ENCODE results near the gene C6orf89. TPM values are rescaled to one million over a fixed set of nuclear protein-coding genes. Genes with fewer than 3 reads are reported as not detected.

C6orf89 gene
- total RNA-seq, 1 experiment from 2014 or later: 32.9 TPM

DNA sequence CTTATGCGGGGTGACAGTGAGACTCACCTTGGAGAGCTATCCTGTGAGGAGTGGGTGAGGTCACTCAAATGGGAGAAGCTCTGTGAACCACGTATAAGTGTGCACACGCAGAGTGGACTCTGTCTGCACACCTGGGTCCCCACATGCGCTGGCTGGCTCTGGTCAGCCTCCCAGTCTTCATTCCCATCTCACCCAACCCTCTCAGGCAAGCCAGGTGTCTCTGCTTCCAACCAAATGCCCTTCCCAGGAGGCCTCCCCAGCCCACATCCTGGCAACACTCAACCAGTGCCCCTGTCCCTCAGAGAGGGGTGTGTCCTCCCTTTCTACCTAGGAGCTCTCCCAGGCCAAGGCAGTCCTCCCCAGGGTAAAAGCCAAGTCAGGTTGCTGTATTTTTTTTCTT is 60.8 kb downstream of the C6orf89 start:
- POLR2A ChIA-PET: no interaction called here
- Histone ChIP-seq H3K27ac (ENCODE audit: low read depth, low read length) (no peak overlapping the region), H3K9me2 (ENCODE audit: insufficient read depth) (no peaks in the 10 kb centered on the region), H3K9me3 (ENCODE audit: control insufficient read depth in 1 of 2, insufficient read depth in 1 of 2, low read depth in 1 of 2, low read length in 2 of 2) (no peaks in the 10 kb centered on the region), H3K9ac (ENCODE audit: low read length) (no peak overlapping the region), H3K4me3 (replicated peaks in 1 of 2; ENCODE audit: low read depth in 1 of 2, low read length in 2 of 2) (no peak overlapping the region), H3K36me3 (ENCODE audit: control insufficient read depth in 1 of 2, insufficient read depth in 2 of 2, low read length in 2 of 2) (no peaks in the 10 kb centered on the region), H3K79me2 (ENCODE audit: insufficient read depth, low read length) (no peaks in the 10 kb centered on the region), H2AFZ (ENCODE audit: low read depth, low read length, poor library complexity, severe bottlenecking) (no peak overlapping the region), H3K4me1 (ENCODE audit: control insufficient read depth in 1 of 2, insufficient read depth in 2 of 2, low read length in 2 of 2) (peaks cover 4 to 39% of the 10 kb centered on the region in 2 experiments; a peak in 3 of 4 replicates), H3K4me2 (ENCODE audit: low read length) (no peak overlapping the region), H4K20me1 (ENCODE audit: insufficient read depth) (no peaks in the 10 kb centered on the region), H3K27me3 (ENCODE audit: insufficient read depth, low read length) (no peaks in the 10 kb centered on the region)
- intact Hi-C loops (cut with micrococcal nuclease): no loop called here
- no TSS peak for BruUV-seq (replicated peaks)
- ATAC-seq: no peak
- no peak for DNase-seq (ENCODE audit: low read depth, low spot score)
- RAD21 ChIA-PET (ENCODE audit: low non-redundant PET in 1 of 2, low total read pairs in 2 of 2, uncharacterized antibody in 2 of 2, unreplicated experiment in 2 of 2): no interaction called here
- CTCF ChIA-PET: no interaction called here
- no peak for TF ChIP-seq SP1 (IDR thresholded peaks at IDR 0.05; ENCODE audit: low read depth)
- no peak for TF ChIP-seq SIN3A (IDR thresholded peaks at IDR 0.05; ENCODE audit: low read depth)
- TF ChIP-seq ELF1 (IDR thresholded peaks at IDR 0.05; ENCODE audit: borderline replicate concordance, low read depth): no peak
- TF ChIP-seq, protein P1, sequence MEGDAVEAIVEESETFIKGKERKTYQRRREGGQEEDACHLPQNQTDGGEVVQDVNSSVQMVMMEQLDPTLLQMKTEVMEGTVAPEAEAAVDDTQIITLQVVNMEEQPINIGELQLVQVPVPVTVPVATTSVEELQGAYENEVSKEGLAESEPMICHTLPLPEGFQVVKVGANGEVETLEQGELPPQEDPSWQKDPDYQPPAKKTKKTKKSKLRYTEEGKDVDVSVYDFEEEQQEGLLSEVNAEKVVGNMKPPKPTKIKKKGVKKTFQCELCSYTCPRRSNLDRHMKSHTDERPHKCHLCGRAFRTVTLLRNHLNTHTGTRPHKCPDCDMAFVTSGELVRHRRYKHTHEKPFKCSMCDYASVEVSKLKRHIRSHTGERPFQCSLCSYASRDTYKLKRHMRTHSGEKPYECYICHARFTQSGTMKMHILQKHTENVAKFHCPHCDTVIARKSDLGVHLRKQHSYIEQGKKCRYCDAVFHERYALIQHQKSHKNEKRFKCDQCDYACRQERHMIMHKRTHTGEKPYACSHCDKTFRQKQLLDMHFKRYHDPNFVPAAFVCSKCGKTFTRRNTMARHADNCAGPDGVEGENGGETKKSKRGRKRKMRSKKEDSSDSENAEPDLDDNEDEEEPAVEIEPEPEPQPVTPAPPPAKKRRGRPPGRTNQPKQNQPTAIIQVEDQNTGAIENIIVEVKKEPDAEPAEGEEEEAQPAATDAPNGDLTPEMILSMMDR (IDR thresholded peaks at IDR 0.05 in 2 of 3, conservative IDR thresholded peaks at IDR 0.05 in 1 of 3; ENCODE audit: borderline replicate concordance in 1 of 3, insufficient read depth in 1 of 3, low read depth in 2 of 3, low read length in 2 of 3): no peak
- TF ChIP-seq, protein P2, sequence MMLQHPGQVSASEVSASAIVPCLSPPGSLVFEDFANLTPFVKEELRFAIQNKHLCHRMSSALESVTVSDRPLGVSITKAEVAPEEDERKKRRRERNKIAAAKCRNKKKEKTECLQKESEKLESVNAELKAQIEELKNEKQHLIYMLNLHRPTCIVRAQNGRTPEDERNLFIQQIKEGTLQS (IDR thresholded peaks at IDR 0.05): no peak
- TF ChIP-seq POLR2A (IDR thresholded peaks at IDR 0.05; ENCODE audit: borderline replicate concordance, extremely low read depth, insufficient read depth, insufficient read length): no peak
- TF ChIP-seq ZNF274 (IDR thresholded peaks at IDR 0.05; ENCODE audit: low read depth, low read length): no peak
- no peak for TF ChIP-seq FOSL1 (IDR thresholded peaks at IDR 0.05; ENCODE audit: low read depth)
- TF ChIP-seq RAD21 (IDR thresholded peaks at IDR 0.05; ENCODE audit: low read depth): no peak
- no peak for TF ChIP-seq EZH2phosphoT487 (IDR thresholded peaks at IDR 0.05; ENCODE audit: borderline replicate concordance)
- TF ChIP-seq ZFX (IDR thresholded peaks at IDR 0.05): no peak
- no peak for TF ChIP-seq CEBPB (IDR thresholded peaks at IDR 0.05; ENCODE audit: low read depth)
- no peak for TF ChIP-seq EZH2 (IDR thresholded peaks at IDR 0.05)
- TF ChIP-seq CBX3 (IDR thresholded peaks at IDR 0.05; ENCODE audit: low read depth): no peak
- TF ChIP-seq EGR1 (IDR thresholded peaks at IDR 0.05; ENCODE audit: low read depth): no peak

All from HCT116 (cell line).